Tibial nerve (tissue), 4 donors: ENCODE data around the gene RHOXF2. TPM values are rescaled to one million over a fixed set of nuclear protein-coding genes. Genes with fewer than 3 reads are reported as not detected.

Source experiments
- DNase-seq, 2 donors: peaks; one replicate each; pipeline ENCODE4 v3.0.0-alpha.2; 2019; ENCODE audit warnings: low spot score in 2 of 2
- H3K27ac ChIP-seq, 4 donors: fragments of 200-600 bp; sonication (generic) in 3 of 4; one replicate each; pipeline ENCODE4 v1.5.1; 2017 to 2019; ENCODE audit warnings: mild to moderate bottlenecking in 1 of 4
- H3K27me3 ChIP-seq, 2 donors: fragments of 200-600 bp; sonication (generic) in 1 of 2; one replicate each; pipeline versions ENCODE4 v1.5.1 to v1.6.0; 2017 to 2019
- H3K36me3 ChIP-seq, 3 donors: fragments of 200-600 bp; sonication (generic); one replicate each; pipeline ENCODE4 v1.5.1; 2018 to 2019
- H3K4me1 ChIP-seq, 4 donors: fragments of 200-600 bp; sonication (generic) in 3 of 4; one replicate each; pipeline ENCODE4 v1.5.1; 2017 to 2019
- H3K4me3 ChIP-seq, 4 donors: fragments of 200-600 bp; sonication (generic) in 3 of 4; one replicate each; pipeline ENCODE4 v1.5.1; 2017 to 2019; ENCODE audit warnings: mild to moderate bottlenecking in 1 of 4, moderate library complexity in 1 of 4
- H3K9me3 ChIP-seq, 4 donors: fragments of 200-600 bp; sonication (generic) in 3 of 4; one replicate each; pipeline ENCODE4 v1.5.1; 2017 to 2019
- EP300 ChIP-seq, 2 donors: sonication (generic); formaldehyde crosslinking; IDR thresholded peaks; one replicate each; pipeline ENCODE4 v1.6.1; 2017; ENCODE audit warnings: antibody characterized with exemption in 2 of 2, mild to moderate bottlenecking in 1 of 2
- POLR2A ChIP-seq, 2 donors: fragments of 450-650 bp; IDR thresholded peaks; one replicate each; pipeline ENCODE4 v1.6.1; 2017; ENCODE audit warnings: antibody characterized with exemption in 2 of 2, mild to moderate bottlenecking in 2 of 2, moderate library complexity in 2 of 2
- WGBS, 2 donors: methylation state at CpG; one replicate each; pipeline ENCODE4 v1.1.5; 2018; 5-methylcytosine and 5-hydroxymethylcytosine counted together
- total RNA-seq, 4 donors: library from RNA; depleted of rRNA; stranded (reverse); fragments of >200 nt; gene quantifications; one replicate each; pipeline ENCODE4 v1.1.0, GENCODE V29; 2016
- TF ChIP-seq, protein P1 (sequence below), 5 experiments: fragments of 200-600 bp in 3 of 5; fragments of 450-650 bp in 2 of 5; sonication (generic) in 3 of 5; IDR thresholded peaks; one replicate each; pipeline ENCODE4 v1.5.1; 2016 to 2019; ENCODE audit warnings: antibody characterized with exemption in 5 of 5, mild to moderate bottlenecking in 3 of 5, moderate library complexity in 2 of 5

RHOXF2 gene
- total RNA-seq, 4 donors from 2014 or later, result not detected

DNA sequence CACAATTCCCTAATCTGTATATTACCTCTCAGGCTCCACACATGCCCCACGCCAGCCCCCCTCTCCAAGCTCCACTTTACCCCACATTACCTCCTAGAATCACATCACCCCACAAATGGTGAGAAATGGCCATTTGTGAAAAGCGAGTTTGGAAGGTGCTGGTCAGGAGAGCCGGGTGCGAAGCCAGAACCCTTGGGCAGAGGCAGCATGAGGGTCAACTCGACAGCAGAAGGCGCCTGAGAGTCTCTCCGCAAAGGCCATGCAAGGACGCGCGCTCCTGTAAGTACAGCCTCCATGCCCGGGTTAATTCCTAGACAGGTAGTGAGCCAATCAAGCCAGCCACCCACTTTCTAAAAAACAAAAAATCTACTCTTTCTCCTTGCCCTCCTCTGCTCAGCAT is 42.4 kb downstream of the RHOXF2 start:
- Histone ChIP-seq H3K27me3 (no peaks in the 10 kb centered on the region), H3K9me3 (no peaks in the 10 kb centered on the region), H3K27ac (no peak overlapping the region), H3K4me3 (no peak overlapping the region), H3K36me3 (no peaks in the 10 kb centered on the region), H3K4me1 (no peaks in the 10 kb centered on the region)
- no peak for DNase-seq
- TF ChIP-seq POLR2A (IDR thresholded peaks at IDR 0.05) (no peak), EP300 (IDR thresholded peaks at IDR 0.05) (no peak)
- 82 to 87% methylated on average over 11 of the region's 11 CpGs for WGBS, 2 donors

DNA sequence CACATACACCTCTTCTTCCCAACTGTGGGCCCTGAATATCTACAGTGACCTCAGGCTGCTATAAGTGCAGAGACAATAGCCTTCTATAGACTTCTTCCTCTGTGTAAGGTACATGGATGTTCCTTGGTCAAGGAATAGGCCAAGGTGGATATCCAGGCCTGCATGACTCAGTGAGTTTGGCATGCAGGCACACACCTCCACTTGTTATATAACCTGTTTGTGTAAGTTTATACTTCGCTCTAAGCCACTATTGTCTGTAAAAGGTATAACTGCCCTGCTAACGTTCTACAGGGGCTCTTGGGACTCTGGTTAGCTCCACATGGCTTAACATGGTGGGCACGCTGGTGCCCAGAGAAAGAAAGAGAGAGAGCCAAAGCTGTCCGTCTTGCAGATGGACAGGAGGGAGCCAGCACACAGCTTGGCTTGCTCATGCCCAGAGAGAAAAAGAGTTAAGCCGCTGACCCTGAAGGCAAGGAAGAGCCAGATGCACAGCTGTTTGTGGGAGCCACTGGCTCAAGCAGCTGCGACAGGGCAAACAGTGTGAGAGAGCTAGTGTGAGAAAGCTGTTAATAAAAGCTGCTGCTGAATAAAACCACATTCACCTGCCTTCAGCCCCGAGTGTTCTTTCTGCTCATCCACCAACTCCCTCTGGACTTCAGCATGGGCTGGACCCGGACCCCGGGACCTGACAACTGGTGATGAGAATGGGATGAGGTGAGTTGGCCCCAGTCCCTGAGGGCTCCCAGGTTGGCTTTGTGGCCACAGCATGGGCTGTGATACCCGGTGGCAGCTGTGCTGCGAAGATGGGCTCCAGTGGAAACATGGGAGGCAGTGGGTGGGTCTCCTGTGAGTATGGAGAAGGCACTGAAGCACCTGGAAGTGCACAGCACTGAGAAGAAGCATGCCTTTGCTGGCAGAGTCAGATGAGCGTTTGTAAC is 47.7 kb downstream of the RHOXF2 start:
- Histone ChIP-seq H3K36me3 (no peaks in the 10 kb centered on the region), H3K4me3 (no peak overlapping the region), H3K9me3 (no peaks in the 10 kb centered on the region), H3K27me3 (no peaks in the 10 kb centered on the region), H3K4me1 (no peaks in the 10 kb centered on the region), H3K27ac (no peak overlapping the region)
- WGBS, 2 donors, result 74 to 80% methylated on average over 6 to 12 of the region's 12 CpGs
- no peak for DNase-seq
- TF ChIP-seq EP300 (IDR thresholded peaks at IDR 0.05), result no peak
- TF ChIP-seq POLR2A (IDR thresholded peaks at IDR 0.05), result no peak
- TF ChIP-seq, protein P1, sequence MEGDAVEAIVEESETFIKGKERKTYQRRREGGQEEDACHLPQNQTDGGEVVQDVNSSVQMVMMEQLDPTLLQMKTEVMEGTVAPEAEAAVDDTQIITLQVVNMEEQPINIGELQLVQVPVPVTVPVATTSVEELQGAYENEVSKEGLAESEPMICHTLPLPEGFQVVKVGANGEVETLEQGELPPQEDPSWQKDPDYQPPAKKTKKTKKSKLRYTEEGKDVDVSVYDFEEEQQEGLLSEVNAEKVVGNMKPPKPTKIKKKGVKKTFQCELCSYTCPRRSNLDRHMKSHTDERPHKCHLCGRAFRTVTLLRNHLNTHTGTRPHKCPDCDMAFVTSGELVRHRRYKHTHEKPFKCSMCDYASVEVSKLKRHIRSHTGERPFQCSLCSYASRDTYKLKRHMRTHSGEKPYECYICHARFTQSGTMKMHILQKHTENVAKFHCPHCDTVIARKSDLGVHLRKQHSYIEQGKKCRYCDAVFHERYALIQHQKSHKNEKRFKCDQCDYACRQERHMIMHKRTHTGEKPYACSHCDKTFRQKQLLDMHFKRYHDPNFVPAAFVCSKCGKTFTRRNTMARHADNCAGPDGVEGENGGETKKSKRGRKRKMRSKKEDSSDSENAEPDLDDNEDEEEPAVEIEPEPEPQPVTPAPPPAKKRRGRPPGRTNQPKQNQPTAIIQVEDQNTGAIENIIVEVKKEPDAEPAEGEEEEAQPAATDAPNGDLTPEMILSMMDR (IDR thresholded peaks at IDR 0.05), result no peak

DNA sequence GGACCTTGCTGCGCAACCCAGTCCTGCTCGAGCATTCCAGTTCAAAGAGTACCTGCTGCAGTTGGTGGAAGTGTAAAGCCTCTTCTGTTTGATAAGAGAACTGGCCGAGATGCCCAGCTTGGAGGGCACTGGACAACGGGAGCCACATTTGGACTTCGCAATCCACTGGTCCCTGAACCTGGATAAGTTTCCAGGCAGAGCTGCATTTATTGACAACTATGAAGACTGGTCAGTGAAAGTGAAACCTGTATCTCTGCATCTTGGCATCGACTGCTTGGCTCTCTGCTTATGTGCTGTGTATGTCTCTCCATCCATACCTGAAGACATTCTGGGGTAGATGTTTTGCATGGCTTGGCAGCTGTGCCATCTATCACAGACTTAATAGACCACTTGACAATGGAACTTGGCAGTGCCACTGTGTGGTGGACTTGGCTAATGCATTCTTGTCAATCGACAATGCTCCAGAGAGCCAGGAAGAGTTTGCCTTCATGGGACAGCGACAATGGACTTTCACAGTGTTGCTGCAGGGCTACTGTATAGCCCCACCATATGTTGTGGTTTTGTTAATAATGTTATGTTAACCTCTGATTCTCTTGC is 48.7 kb downstream of the RHOXF2 start:
- no peak overlapping the region for H3K4me3 ChIP-seq
- H3K36me3 ChIP-seq, result no peaks in the 10 kb centered on the region
- H3K4me1 ChIP-seq, result no peaks in the 10 kb centered on the region
- H3K9me3 ChIP-seq, result no peaks in the 10 kb centered on the region
- H3K27ac ChIP-seq, result no peak overlapping the region
- TF ChIP-seq EP300 (IDR thresholded peaks at IDR 0.05) (no peak), POLR2A (IDR thresholded peaks at IDR 0.05) (no peak)
- TF ChIP-seq, protein P1 (IDR thresholded peaks at IDR 0.05), result no peak
- WGBS, 2 donors, result 78% methylated on average over 8 of the region's 8 CpGs; no CpG with 5 or more reads in 1 of the 2 donors
- DNase-seq, result no peak
- H3K27me3 ChIP-seq, result no peaks in the 10 kb centered on the region

DNA sequence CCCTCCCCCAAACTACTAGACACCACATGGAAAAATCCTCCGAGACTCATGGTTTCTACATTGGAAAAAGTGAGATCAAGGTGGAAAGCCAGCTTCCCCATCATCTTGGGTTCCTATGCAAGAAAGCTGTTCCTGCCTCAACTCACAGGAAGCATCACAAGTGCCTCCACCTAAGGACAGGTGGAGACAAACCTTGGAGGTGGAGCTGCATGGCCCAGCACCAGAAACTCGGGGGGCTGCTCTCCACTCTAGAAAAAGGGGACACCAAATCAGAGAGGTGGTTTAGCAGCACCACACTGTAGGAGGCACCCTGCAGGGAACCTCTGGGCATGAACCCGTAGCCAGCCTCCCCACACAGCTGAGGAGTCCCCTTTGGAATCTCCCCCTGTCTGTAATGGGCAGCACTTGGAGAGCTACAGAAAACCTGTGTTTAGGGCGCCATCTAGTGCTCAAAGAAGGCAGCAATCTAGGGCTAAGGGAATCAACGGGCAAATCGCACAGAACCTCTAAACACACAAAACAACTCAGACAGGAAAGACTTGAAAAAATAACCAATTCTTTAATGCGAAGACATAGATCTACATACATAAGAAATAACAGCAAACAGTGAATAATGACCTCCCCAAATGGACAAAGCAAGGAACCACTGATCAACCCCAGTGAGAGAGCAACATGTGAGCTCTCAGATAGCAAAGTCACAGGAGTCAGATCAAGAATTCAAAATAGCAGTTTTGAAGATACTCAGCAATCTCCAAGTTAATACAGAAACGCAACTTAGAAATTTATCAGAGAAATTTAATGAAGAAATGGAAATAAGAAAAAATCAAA is 55.2 kb downstream of the RHOXF2 start:
- TF ChIP-seq EP300 (IDR thresholded peaks at IDR 0.05), result no peak
- TF ChIP-seq, protein P1 (IDR thresholded peaks at IDR 0.05), result peak; percentile 60 to 77 (median 68)
- Histone ChIP-seq H3K36me3 (no peaks in the 10 kb centered on the region), H3K4me1 (no peaks in the 10 kb centered on the region), H3K27me3 (peaks cover 0 to 3% of the 10 kb centered on the region in 2 donors), H3K9me3 (no peaks in the 10 kb centered on the region), H3K27ac (no peak overlapping the region), H3K4me3 (no peak overlapping the region)
- DNase-seq, result peak in 1 of 2 donors; percentile 65
- WGBS, 2 donors, result 25 to 26% methylated on average over 7 to 8 of the region's 8 CpGs

Other genes with a start within 250 kb of the RHOXF2 start
- 10 to 100 TPM in 2 of 4 donors, 1 to 10 TPM in 2; 5.2 to 11.4 (median 9.7) TPM for gene NKAP, start 214.9 kb upstream of the RHOXF2 start, total RNA-seq
- gene RHOXF2B, start 80.9 kb upstream of the RHOXF2 start, total RNA-seq, result not detected
- not detected for gene RHOXF1, start 42.7 kb upstream of the RHOXF2 start, total RNA-seq
- gene ZBTB33, start 92.2 kb downstream of the RHOXF2 start, total RNA-seq, result 10 to 100 TPM in 3 of 4 donors, 1 to 10 TPM in 1; 9.8 to 13.1 (median 11.4) TPM
- gene TMEM255A, start 152.8 kb downstream of the RHOXF2 start, total RNA-seq, result 1 to 10 TPM; 3.9 to 7.1 (median 6.1) TPM
- gene ATP1B4, start 203.5 kb downstream of the RHOXF2 start, total RNA-seq, result not detected